Left forelimb (tissue), 1 donor: Measurements from ENCODE around the gene SEMA3D.

Source experiments
- DNase-seq: peaks from one replicate; pipeline ENCODE4 v3.0.0-alpha.2; 2018; ENCODE audit warnings: low spot score

SEMA3D gene

GRCh38 chr7:85186521-85187241 lies at the start of gene SEMA3D:
SEMA3D (minus strand) TSS chr7:85187056; CDS start chr7:85121891, 65,165 bp downstream.
- peak; percentile 91 for DNase-seq

DNA sequence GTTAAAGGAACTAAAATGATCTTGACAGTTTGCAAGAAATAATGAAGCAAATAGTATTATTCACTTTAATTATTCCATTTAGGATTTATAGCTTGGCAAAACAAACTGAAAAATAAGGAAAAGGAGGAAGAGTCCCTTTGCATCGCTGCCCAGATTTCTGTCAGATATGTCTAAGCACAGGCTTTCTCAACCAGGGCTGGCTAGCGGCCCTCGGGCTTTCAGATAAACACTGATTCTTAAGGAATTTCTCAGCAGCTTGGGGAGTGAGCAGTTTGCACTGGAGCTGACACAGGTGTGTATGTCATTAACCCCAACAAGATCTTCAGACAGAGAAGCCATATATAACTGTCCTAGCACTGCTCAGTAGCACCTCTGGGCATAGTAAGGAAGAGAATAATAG lies 47.9 kb upstream of the SEMA3D start:
- DNase-seq: no peak

- no peak for DNase-seq
Observed at GRCh38 chr7:85232068-85232467, 45.2 kb upstream of the SEMA3D start.

DNA sequence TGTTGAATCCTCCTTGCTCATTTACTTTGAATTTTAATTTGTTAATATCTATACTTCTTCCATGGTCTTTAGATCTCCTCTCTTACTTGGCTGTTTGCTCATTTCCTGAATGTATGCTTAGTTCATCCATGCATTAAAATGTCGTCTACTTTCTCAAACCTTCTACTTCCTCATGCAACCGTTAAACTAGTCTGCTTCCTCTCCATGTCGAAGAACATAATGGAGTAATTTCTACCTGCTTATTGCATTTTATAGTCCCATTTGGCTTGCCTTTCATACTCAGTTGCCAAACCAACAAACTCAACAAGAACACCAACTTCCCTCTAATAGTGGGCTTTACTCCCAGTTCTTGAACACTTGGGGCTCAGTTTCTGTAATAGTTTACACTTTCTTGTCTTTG lies 43.8 kb upstream of the SEMA3D start:
- DNase-seq: no peak

GRCh38 chr7:85229544-85229943 lies 42.7 kb upstream of the SEMA3D start:
- no peak for DNase-seq

- no peak for DNase-seq
Observed at GRCh38 chr7:85226361-85227085, 39.7 kb upstream of the SEMA3D start.

GRCh38 chr7:85224171-85224570 lies 37.3 kb upstream of the SEMA3D start:
- no peak for DNase-seq

DNA sequence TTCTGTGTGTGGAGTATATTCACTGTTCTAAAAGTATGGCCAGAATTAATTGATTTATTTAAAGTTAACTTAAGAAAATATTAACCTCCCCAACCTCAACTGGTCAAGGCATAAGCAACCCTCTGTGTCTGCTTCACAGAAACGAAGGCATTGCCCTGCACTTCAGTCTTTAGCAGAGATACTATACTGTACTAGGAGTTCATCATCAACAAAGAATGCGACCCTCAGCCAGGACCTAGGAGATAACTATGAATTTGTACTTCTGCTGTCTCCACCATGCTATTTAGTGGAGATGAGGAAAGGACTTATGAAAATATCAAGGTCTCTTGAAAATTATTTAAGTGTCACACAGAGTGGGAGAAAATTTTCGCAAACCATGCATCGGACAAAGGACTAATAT lies 35.7 kb upstream of the SEMA3D start:
- DNase-seq: no peak

- DNase-seq: no peak
Observed at GRCh38 chr7:85221796-85222195, 34.9 kb upstream of the SEMA3D start.

- no peak for DNase-seq
Observed at GRCh38 chr7:85220651-85221050, 33.8 kb upstream of the SEMA3D start.

DNA sequence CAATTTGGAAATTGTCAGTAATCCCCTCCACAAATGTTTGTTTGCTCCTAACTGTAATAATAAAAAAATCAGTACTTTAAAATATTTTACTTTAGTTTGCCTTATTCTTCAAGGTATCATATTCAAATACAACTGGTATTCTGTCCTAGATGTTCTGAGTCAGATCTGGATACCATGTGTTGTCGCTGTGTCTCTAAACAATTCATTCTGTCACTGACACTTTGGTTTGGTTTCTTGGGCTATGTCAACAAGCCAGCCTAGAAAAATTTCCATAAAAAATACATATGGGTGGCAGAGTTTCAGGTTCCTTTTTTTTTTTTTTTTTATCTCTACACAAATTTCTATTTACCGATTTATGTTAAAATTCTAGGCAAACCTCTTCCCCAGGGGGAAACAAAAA lies 33.2 kb upstream of the SEMA3D start:
- no peak for DNase-seq

GRCh38 chr7:85217085-85217484 lies 30.2 kb upstream of the SEMA3D start:
- DNase-seq: no peak

GRCh38 chr7:85215098-85215497 lies 28.2 kb upstream of the SEMA3D start:
- DNase-seq: no peak

DNA sequence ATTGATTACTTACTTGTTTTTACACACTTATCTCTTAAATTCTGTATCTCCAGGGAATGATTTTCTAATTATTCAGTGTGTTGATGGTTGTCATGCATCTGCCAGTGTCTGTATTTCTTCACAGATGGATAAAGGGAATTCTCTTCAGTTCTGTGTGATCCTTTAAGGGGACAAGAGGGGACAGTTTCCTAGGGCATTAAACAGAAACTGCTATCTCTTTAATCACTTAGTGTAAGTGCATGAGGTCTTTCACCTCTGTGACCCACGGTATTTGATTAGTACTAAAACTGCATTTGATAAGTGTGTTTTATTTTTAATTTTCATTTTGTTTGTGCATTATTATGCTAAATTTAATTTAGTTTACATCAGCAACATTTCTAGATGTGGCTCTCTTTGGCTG lies 26.6 kb upstream of the SEMA3D start:
- no peak for DNase-seq

DNA sequence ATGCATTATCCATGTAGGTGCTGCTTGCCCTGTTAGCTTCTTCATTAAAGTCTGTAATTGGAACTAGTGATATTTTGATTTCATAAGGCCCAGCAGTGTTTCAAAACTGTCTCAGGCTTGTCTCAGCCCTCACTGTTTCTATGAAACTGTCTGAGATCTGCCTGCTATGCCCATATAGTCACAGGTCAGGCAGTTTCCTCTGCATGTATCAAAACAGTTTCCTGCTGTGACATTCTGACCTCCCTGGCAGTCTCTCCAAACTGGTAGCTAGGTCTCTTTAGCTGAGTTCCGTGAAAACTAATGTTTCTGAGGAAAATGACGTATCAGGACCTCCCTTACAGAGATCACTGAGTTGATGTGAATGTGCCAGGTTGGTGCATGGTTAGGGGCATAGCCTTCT lies 18.9 kb upstream of the SEMA3D start:
- DNase-seq: no peak

DNA sequence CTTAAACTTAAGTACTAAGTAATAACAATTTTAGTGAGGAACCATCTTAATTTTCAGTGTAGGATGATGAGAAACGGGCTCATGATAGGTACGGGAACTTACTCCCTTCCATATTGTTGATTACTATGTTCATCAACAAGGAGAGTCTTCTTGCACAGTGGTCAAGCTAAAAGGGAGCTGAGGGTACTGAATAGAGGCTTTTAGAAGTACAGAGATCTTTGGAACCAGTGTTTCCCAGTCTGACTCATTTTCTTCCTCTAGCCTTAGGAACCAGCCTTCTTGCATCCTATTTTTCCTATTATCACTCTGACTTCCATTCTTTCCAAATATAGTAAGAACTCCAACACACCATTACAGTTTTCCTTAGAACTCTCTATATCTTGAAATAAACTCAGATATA lies 17.6 kb upstream of the SEMA3D start:
- DNase-seq: no peak

DNA sequence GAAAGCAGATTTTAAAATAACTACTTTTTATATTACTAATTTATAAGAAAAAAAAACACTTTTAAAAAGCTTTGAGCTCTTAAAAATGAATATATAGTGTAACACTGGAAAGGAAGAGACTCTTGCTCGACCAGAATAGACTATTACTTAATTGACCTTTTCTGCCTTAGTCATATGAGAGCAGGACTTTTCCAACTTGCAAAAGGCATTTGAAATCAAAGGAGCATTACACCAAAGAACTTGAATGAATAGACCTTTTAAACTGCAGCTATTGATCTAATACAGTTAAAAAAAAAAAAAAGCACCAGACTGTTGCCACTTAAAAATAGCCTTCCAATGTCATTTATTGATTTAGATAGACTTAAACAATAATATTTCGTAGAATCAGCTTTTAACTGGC lies 17.2 kb upstream of the SEMA3D start:
- DNase-seq: no peak

GRCh38 chr7:85201209-85201608 lies 14.4 kb upstream of the SEMA3D start:
- no peak for DNase-seq

DNA sequence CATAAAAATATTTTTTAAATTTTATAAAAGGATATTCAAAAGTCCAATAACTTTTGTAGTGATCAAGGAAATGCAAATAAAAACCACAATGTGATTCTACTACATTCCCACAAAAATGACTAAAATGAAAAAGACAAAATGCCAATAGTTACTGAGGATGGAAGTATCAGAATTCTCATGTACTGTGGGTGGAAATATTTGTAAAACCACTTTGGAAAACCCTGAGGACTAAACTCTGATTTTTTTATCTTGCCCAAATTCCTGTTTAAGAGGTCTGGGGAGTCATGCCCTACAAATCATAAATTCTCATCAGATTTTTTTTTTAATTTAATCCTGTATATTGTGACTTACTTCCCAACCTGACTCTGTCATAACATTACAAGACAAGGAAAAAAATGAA lies 9.8 kb upstream of the SEMA3D start:
- no peak for DNase-seq

DNA sequence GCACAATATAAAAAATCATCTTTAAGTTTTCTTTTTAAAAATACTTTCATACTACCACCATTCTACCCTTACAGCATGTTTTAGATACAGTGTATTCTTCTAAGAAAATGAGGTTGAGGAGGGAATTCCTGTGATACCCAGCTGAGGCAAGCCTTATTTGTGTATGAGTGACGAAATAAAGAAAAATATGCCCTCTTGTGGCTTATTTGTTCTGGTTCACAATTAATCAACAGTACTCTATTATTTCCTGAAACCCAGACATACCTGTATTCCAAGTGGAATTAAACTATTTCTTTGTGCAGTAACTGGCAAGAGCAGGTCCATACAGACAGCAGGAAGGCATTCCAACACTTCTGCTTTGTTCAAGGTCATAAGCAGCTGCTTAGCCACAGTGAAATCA lies 4.5 kb upstream of the SEMA3D start:
- DNase-seq: no peak

GRCh38 chr7:85186083-85186520 lies 754 bp downstream of the SEMA3D start:
- DNase-seq: peak; percentile 81

GRCh38 chr7:85185424-85186082 lies 1.3 kb downstream of the SEMA3D start:
- DNase-seq: peak; percentile 81
